GM18502 (cell line): ENCODE data around the gene AKIRIN1.
"Not testable (repeated sequence)": the region's sequence is repeated elsewhere in the genome, so short reads cannot be mapped to it uniquely, and the experiment has no call there.

Source experiments
- ATAC-seq: cut with Tn5 transposase; IDR thresholded peaks from one replicate; pipeline ENCODE4 v1.9.1; 2021; ENCODE audit warnings: mild to moderate bottlenecking; ENCODE audit not compliant: unreplicated experiment, poor library complexity

Gene AKIRIN1

DNA sequence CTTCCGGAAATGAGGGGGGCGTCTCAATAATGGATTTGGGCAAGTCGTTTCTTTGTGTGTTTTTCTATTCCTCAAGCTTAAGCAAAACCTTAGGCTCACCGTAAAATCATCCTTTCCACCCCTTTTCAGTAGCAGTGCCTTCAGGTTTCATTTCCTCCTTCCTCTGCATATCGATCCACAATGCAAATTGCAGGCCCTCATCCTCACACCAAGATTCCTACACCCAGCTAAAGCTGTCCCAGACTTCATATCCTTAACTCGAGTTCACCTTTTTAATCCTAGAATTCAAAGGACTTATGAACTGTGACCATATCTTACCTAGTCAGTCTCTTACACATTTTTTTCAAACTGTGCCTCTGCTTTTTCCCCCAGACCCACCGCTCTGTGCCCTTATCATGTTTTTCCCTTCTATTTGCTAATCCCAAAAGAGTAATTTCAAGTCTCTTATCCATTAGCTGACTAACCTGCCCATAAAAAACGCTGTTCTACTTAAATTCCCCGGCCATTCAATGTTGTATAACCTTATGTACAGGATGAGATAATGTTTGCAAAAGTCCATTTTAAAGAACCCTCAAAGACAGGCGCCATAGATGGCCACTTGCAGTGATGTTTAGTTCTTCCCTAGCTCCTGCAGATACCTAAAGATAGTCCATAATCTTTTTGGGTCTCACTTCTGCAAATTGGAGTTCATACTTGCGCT, 1.5 kb downstream of the AKIRIN1 start:
- ATAC-seq: no peak

DNA sequence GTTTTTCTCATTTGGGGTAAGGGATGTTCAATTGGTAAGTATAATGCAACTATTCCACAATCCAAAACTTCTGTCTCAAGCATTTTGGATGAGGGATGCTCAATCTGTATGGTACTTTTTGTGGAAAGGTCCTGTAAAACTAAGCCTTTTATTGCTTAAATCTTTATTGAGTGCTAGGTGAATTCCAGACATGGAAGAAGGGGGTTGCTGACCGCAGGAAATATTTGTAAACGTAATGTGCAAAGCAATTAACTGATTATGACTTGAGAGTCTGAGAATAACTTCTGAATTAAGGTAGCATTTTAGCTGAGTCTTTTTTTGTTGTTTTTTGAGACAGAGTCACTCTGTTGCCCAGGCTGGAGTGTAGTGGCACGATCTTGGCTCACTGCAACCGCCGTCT, 3.1 kb downstream of the AKIRIN1 start:
- no peak for ATAC-seq

DNA sequence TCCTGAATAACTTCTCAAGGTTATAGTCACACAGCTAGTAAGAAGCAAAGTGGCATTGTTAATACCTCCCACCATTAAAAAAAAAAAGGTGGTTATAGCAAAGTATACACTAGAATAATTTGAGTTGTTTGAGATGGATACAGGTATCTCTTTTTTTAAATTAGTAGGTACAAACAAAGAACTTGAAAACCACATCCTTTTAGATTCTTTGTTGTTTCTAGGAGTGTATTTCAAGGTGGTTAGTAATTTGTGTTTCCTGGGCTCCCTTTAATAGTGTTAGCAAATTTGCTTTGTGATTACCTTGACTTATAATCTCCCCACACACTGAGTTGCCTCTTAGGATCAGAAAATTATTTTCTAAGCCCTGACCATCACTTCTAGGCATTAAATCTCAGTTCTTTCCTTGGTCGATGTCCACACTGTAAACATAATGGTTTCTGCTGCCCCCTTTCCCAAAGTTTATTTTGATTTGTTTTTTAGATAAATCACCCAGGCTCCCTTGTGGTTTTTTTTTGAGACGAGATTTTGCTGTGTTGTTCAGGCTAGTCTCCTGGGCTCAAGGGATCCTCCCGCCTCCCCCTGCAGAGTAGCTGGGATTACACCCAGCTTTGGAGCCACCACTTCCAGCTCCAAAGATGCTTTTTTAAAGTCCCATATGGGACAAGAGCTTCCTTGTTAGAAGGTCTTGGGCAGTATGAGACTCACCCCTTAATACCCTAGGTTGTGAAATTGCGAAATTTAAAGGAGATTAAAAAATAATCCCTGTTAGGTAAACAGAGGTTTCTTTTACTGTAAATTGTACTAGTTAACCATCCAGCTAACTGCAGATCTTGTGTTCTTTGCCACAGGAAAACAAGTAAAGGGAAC, 6.2 kb downstream of the AKIRIN1 start:
- no peak for ATAC-seq

DNA sequence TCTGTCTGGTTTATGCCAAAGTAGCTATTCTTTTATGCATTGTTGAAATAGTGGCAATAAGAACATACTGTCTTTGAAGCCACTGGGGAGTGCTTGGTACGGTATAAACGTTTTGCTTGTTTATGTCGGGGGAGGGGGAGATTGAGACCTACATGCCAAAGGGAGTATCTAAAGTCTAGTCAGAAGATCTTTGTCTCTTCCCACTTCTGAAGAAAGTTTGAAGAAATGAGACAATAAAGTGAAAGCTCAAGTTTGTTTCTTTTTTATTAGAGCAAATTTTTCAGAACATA, 6.8 kb downstream of the AKIRIN1 start:
- ATAC-seq: no peak

DNA sequence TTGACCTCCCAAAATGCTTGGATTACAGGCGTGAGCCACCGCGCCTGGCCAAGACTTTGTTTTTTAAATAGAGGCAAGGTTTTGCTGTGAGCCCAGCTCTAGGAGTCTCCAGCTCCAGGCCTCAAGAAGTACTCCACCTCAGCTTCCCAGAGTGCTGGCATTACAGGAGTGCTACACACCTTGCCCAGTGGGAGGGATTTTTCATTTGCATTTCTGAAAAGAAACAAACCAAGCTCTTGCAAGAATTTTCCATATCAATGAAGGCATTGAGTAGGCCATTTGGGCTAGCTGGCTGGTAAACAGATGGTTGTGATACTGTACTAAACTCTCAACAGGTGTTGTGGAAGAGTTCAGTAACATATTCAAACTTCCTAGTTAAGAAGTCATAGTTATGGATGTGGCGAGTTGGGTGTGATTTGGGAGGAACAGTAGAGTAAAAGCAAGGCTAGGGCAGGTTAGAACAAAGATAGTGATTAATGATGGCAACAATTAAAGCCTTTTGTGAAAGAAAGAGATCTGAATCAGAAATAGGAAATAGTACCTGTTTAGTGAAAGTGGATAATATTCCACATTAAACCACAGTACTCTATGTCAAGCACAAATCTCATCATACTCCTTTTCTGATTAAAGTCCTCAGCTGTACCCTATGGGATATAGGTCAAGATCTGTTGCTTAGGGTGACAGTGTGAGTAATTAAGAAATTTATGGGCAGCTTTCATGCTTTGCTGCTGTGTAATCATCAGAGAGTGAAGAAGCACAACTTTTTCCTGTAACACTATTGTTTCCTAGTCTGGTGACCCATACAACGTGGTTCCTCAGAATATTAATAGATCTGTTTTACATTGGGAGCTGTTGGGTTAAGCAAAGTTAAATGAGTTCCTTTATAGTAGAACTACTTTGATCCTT, 10.7 kb downstream of the AKIRIN1 start:
- ATAC-seq: no peak

DNA sequence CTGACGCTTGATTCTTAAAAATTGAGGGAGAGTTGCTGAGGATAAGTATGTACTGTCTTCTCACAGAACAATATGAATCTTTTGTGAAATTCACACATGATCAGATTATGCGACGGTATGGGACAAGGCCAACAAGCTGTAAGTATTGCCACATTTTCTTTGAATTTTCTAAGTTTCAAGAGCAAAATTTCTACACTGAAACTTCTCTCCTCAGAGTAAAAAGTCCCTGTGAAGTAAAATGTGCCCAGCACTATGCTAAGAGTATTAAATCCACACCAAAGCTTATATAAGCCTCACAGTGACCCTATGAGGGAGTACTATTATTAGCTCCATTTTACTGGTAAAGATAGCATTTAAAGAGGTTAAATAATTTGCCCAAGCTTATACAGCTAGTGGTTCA, 12.2 kb downstream of the AKIRIN1 start:
- no peak for ATAC-seq

DNA sequence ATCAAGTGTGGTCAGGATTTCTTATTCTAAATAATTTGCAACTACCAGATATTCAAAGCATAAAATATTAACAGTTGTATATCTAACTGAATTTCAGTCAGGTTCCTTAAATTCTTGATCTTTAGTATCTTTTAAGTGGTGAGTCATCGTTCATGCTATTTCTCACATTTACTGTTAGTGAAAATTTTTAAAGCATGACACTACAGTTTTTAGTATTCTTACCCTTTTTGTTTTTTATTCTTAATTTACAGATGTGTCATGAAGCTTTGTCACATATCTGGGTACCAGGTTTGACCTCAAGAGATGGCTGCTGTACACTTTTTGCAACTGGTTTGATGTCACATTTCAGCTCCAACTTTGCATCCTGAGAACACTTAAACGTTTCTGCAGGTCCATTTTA, 12.7 kb downstream of the AKIRIN1 start:
- ATAC-seq: no peak

DNA sequence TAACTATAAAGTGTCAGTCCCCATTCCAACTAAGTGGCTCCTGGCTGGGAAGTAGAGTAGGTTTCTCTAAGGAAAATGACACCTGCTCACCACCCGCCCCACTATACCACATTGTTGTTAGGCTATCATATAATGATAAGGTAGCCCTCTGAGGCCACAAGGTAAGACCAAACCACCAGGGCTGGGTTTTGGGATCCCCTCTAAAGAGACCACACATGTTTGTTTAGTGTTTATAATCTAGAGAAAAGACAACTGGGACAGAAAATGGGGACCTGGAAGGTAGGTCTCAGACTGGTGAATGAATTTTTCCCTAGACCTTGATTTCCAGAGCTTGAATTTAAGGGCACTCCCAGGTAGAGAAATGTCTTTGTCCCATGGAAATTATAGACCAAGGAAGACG, 15.2 kb downstream of the AKIRIN1 start:
- ATAC-seq: no peak

DNA sequence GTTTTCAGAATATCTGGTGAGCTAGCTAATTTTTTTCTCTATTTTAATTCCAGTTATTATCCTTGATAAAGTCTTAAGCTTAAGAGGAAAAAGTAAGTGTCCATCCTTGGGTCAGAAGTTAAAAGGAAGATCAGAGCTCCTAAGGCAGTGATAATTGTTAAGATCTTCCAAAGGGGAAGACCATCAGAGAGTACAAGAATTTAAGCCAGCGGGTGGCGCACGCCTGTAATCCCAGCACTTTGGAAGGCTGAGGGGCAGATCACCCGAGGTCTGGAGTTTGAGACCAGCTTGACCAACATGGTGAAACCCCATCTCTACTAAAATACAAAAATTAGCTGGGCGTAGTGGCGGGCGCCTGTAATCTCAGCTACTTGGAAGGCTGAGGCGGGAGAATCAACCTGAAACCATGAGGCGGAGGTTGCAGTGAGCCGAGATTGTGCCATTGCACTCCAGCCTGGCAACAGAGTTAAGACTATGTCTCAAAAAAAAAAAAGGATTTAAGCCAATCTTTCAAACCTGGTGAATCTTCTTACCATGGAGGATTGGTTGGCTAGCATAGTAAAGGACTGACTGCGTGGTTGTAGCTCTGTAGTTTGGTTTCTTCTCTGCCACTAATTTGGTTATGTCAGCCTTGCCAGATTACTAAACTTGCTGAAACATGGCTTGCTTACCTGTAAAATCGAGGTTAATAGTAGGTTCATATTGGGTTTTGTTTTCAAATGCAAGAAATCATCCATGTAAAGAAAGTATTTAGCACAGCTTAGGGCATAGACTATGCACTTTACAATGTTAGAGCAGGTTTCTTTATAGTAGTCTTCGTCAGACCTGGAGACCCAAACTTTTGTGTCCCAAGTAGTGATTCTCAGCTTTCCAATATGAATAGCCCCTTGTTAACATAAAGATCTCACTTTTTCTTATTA, 15.9 kb downstream of the AKIRIN1 start:
- no peak for ATAC-seq

DNA sequence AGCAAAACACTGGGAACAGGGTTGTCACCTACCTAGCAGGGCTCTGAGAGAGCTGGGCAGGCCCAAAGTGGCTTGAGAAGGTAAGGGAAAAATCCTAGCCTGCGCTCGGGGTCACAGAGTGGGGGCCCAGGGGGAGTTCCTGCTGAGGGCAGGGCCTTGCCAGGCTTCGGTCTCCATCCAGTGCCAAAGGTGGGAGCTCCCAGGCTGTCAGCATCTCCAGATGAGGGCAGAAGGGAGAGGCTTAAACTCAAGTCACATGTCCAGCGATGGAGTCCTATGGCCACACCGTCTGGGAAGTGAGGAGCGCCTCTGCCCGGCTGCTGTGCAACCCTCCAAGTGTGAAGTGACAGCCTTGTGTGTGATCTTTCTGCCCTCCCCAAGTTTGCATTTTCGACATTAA, 23.9 kb downstream of the AKIRIN1 start:
- not testable (repeated sequence) for ATAC-seq

DNA sequence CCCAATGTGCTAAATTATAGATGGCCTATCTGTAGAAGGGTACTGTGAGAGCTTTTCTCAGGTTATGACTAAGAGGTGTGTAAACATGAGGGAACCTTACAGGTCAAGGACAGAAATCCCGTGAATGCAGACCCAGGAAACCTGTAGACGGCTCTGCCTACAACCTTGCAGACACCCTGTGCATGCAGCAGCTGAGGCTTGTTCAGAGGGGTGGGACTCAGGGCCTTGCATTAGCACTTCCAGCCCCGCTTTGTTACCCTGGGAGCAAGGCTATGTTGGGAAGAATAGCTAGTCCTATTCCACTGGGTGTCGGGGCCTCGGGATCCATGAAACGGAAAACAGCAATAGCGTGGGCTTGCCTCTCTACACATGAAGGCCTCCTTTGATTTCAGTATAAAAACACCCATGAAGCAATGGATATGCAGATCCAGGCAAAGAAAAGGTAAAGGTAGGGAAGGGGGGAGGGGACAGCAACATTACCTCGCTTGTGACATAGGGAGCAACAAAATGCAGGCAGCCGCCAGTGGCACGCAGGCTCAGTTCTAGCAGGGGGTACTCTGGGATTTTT, 25.6 kb downstream of the AKIRIN1 start:
- ATAC-seq: no peak

DNA sequence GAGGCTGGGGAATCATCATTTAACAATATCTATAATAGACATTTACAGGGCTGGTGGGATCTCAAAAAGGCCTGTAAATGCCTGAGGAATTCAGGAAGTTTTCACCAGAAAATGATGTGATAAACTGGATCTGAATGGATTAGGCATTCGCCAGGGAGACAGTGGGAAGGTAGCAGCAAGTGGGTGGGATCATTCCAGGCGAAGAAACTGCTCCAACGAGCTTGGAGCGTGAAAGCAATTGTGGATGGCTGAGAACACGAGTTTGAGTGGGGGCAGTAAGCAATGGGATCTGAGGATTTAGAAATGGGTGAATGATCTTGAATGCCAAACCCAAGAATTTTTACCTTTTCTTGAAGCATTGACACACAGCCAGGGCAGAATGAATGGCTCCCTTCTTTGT, 26.2 kb downstream of the AKIRIN1 start:
- no peak for ATAC-seq

DNA sequence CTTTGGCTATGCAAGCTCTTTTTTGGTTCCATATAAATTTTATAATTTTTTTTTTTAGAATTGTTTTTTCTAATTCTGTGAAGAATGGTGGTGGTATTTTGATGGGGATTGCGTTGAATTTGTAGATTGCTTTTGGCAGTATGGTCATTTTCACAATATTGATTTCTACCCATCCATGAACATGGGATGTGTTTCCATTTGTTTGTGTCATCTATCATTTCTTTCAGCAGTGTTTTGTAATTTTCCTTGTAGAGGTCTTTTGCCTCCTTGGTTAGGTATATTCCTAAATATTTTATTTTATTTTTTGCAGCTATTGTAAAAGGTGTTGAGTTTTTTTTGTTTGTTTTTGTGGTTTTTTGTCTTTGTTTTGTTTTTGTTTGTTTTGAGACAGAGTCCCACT, 29.4 kb downstream of the AKIRIN1 start:
- not testable (repeated sequence) for ATAC-seq

DNA sequence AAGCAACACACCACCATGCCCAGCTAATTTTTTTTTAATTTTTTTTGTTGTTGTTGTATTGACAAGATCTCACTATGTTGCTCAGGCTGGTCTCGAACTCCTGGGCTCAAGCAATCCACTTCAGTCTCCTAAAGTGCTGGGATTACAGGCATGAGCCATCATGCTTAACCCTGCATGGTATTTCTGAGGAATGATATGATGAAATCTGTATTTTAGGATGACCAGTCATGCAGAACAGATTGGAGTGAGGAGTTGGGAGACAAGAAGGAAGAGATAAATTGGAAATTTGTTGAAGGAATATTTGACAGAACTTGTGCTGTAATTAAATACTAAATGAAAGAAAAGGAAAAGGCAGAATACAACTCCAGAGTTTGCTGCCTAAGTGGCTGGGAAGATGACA, 30.4 kb downstream of the AKIRIN1 start:
- ATAC-seq: no peak

DNA sequence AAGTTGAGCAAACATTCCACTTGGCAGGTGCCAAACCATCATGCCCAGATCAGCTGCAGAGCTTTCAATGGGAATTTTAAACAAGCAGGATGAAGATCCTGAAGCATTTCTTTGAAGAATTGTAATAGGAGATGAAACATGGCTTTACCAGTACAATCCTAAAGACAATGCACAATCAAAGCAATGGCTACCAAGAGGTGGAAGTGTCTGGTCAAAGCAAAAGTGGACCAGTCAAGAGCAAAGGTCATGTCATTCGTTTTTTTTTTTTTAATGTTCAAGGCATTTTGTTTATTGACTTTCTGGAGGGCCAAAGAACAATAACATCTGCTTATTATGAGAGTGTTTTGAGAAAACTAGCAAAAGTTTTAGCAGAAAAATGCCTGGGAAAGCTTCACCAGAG, 32.1 kb downstream of the AKIRIN1 start:
- ATAC-seq: no peak

DNA sequence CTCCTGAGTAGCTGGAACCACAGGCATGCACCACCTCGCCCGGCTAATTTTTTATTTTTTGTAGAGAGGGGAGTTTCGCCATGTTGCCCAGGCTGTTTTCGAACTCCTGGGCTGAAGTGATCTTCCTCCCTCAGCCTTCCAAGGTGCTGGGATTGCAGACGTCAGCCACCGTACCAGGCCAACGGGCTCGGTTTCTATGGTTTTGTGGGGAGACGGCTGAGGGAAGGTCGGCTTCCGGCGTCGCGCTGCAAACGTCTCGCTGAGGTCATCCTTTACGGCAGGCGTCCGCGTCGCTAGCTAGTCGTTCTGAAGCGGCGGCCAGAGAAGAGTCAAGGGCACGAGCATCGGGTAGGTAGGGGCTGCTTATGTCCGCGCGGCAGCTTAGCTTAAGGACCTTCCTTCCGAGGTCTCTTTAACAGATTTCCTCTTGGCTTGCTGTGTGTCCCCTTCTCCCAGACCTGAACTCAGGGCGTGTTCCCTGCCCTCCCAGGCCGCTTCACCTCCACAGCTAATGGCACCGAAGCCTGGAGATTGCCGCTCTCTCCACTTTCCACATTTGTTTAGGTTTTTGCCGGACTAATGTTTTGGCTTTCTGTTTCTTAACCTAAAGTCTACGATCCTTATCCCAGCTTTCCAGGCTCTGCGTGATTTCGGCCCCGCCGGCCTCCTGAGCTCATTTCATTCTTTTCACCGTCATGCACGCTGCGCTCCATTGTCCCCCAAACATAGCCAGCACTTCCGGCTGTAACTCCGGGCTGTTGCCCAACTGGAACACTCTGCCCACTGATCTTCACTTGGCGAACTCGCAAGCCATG, 35.2 kb downstream of the AKIRIN1 start, which contains the start of gene NDUFS5:
NDUFS5 (plus strand) TSS at position 300 of the 815 bp plus-strand sequence. CDS start 2,375 bp downstream, outside the sequence.
- peak; percentile 80 for ATAC-seq

DNA sequence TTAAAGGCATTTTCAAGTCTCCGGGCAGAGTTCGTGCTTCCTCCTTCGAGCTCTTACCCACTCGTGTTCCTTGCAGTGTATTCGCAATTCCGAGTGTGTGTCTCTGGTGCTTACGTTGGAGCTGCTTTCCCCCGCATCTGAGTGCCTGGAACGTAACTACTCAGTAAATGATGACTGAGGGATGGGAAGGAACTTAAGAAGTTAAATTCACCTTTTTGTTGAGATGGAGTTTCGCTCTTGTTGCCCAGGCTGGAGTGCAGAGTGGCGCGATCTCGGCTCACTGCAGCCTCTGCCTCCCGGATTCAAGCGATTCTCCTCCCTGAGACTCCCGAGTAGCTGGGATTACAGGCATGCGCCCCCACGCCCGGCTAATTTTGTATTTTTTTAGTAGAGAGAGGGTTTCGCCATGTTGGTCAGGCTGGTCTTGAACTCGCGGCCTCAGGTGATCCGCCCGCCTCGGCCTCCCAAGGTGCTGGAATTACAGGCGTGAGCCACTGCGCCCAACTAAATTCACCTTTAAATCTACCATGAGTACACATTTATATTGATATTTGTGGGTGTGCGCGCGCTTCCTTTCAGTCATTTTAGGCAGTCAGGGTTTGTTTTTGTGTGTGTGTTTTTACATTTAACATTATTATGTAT, 35.9 kb downstream of the AKIRIN1 start:
- ATAC-seq: no peak

DNA sequence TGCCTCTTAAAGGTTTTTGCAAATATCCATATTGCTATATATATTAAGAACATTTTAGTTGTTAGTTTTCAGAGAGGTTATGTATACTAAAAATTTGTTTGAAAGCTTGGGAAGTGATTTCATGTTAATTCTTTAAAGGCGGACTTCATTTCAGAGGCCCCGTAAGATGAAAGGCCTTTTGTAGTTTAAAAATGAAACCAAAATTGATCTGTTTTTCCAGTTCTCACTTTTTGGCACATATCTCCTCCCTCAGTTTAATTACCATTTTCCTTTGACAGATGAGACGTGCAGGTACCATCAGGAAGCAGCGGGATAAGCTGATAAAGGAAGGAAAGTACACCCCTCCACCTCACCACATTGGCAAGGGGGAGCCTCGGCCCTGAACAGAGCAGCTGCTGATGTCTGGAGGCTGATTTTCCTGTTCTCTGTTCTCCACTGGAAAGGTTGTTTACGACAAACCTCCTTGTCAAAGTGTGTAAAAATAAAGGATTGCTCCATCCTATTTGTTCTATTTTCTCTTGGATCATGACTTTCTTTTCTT, 43.1 kb downstream of the AKIRIN1 start:
- ATAC-seq: no peak
